Activated CD4-positive, alpha-beta T cell treated with anti-CD3 and anti-CD28 coated beads, Interleukin-2, amount 50 U/mL, for 1 hour (primary cell): ENCODE data around the gene KIF27.

Source experiments
- DNase-seq: peaks from one replicate; pipeline ENCODE4 v3.0.0-alpha.2; 2020

Gene KIF27

GRCh38 chr9:83800236-83801033 lies 120.8 kb downstream of the KIF27 start:
- no peak for DNase-seq

GRCh38 chr9:83794051-83794450 lies 127.2 kb downstream of the KIF27 start:
- no peak for DNase-seq

DNA sequence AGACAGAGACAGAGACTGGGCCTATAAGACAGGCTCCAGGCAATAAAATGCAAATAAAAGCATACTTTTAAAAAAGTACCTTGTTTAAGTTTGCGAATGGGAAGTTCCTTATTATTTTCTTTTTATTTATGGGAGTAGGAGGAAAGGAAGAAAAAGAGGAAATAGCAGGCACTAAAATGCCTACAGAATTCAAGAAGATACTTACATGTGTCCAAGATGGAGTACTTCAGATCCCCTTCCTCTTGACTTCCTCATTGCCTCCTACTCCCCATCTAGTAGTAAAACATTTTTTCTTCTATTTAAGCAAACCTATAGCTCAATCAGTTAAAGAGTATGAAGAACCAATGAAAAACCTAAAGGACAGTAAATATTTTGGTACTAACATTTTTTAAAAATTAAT lies 128.5 kb downstream of the KIF27 start:
- no peak for DNase-seq
